Hepatocyte (in vitro differentiated cells): ENCODE measurements around the gene NRXN2.

ENCODE experiments used
- EZH2 ChIP-seq: fragments of 200-600 bp; sonication (generic); IDR thresholded peaks from 2 replicates; pipeline ENCODE4 v1.6.1; 2016; ENCODE audit warnings: antibody characterized with exemption, mild to moderate bottlenecking, borderline replicate concordance
- TF ChIP-seq, protein P1 (sequence below): fragments of 200-600 bp; sonication (generic); IDR thresholded peaks from 2 replicates; pipeline ENCODE4 v1.5.1; 2016; ENCODE audit warnings: antibody characterized with exemption, mild to moderate bottlenecking; ENCODE audit not compliant: poor library complexity

GRCh38 chr11:64772303-64773018 is 49.5 kb upstream of the NRXN2 start:
- TF ChIP-seq, protein P1, sequence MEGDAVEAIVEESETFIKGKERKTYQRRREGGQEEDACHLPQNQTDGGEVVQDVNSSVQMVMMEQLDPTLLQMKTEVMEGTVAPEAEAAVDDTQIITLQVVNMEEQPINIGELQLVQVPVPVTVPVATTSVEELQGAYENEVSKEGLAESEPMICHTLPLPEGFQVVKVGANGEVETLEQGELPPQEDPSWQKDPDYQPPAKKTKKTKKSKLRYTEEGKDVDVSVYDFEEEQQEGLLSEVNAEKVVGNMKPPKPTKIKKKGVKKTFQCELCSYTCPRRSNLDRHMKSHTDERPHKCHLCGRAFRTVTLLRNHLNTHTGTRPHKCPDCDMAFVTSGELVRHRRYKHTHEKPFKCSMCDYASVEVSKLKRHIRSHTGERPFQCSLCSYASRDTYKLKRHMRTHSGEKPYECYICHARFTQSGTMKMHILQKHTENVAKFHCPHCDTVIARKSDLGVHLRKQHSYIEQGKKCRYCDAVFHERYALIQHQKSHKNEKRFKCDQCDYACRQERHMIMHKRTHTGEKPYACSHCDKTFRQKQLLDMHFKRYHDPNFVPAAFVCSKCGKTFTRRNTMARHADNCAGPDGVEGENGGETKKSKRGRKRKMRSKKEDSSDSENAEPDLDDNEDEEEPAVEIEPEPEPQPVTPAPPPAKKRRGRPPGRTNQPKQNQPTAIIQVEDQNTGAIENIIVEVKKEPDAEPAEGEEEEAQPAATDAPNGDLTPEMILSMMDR: no peak
- no peak for TF ChIP-seq EZH2
